ENCODE measurements around the gene HLA-DQB2.

GRCh38 chr6:32774426-32774825, 11.1 kb upstream of the HLA-DQB2 start:
- no peak for TF ChIP-seq CTCF (IDR thresholded peaks at IDR 0.05)
- no peak for TF ChIP-seq POLR2A (IDR thresholded peaks at IDR 0.05)

Measured in uterus (tissue), 2 donors.